GM21737 (cell line): ENCODE results near the gene PLAC1.

Experiments used
- ATAC-seq: cut with Tn5 transposase; IDR thresholded peaks from one replicate; pipeline ENCODE4 v1.9.1; 2021; ENCODE audit warnings: mild to moderate bottlenecking, moderate library complexity; ENCODE audit not compliant: unreplicated experiment

PLAC1 gene

DNA sequence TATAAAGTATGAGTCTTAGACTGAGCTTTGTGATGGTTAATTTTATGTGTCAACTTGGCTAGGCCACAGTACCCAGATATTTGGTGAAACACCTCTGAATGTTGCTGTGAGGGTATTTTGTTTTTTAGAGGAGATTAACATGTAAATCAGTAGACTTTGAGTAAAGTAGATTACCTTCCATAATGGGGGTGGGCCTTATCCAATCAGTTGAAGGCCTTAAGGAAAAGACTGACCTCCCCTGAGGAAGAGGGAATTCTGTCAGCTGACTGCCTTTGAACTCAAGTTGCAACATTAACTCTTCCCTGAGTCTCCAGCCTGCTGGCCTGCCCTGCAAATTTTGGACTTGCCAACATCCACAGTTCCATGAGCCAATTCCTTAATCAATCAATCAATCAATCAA lies 66.0 kb downstream of the PLAC1 start:
- no peak for ATAC-seq

GRCh38 chrX:134591502-134591901 lies 66.8 kb downstream of the PLAC1 start:
- ATAC-seq: no peak

DNA sequence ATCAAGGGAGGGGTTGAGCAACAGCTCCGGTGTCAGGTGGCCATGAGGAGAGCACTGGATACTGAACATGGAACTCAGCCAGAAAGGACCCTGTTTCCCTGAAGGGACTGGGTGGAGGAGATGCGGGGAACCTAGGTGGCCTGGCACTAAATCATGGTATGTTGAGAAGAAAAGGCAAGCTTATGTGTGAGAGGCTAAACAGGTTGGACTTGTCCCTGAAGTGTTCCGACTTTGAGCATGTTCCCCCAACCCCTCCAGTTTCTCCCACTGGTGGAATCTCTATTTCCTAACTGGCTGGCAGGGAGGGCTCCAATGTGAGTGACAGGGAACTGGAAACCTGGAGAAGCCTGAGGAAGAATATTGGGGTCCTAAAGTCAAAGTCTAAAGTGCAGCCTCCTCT lies 69.5 kb downstream of the PLAC1 start:
- ATAC-seq: no peak

GRCh38 chrX:134580907-134581306 lies 77.4 kb downstream of the PLAC1 start:
- no peak for ATAC-seq

DNA sequence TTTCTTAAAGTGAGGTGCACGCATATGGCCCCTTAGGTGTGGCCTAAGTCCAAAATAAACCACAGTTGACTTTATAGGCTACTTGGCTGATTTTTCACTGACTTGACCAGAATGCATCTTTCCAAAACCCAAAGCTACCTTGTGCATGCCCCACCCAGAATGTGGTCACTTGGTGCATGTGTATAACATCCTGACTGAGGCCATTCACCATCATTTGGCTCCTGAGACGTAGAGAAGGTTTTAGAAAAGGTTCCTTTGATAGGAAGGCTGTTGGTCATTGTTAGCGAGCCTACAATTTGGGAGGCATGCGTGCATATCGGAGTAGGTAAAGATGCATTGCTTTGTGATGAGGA lies 84.6 kb downstream of the PLAC1 start:
- ATAC-seq: no peak

DNA sequence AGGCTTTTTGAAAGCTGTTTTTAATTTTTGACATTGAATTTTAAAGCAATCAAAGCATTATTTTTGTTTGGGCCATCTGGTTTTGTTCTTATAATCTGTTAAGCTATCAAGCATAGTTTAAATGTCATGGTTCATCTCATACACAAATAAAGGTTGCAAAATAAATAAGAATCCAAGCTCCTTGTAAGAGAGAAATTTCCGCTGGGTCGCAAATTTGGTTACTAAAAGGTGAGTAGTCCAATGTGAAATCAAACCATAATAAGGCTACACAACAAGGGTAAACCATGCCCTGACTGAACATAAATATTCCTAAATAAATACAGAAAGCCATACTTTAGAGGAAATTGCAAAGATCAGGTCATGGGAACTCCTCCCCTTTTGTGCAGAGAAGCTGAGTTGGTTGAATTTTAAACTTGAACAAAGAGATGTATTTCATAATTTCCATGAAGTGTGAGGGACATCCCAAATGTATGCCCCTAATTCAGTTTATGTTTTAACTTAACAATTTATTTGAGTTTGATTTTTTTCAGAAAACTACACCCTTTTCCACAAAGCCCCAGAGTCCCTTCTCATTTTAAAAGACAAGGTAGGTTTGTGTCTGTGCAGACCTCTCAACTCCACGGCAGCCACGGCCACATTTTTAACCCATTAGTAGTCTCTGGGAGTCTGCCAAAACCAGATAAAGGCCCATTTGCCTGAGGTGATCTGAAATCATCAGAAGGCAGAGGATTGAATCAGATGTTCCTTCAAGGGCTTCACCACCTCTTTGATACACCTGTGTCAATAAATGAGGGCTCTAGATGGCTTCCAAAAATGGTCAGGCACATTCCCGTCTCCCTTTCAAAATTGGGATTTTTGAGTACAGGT lies 85.2 kb downstream of the PLAC1 start:
- ATAC-seq: no peak

DNA sequence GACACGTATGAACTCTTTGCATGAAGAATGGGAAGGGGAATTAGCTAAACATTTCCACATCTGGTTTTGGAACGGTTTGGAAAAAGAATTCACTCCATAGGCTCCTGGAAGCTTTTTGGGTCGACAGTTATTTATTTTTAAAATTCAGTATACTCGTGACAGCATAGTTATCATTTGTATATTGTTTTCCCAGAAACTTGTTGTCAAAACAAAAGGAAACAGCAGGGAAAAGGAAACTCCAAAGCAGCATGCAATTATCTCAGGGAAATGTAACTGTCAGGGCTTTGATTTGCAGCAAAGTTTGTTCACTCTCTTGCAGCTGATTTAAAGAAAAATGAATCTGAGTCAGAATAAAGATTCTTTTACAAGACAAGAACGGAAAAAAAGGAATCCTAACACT lies 86.5 kb downstream of the PLAC1 start:
- ATAC-seq: no peak

- no peak for ATAC-seq
Measured at GRCh38 chrX:134570899-134571298, 87.4 kb downstream of the PLAC1 start.

DNA sequence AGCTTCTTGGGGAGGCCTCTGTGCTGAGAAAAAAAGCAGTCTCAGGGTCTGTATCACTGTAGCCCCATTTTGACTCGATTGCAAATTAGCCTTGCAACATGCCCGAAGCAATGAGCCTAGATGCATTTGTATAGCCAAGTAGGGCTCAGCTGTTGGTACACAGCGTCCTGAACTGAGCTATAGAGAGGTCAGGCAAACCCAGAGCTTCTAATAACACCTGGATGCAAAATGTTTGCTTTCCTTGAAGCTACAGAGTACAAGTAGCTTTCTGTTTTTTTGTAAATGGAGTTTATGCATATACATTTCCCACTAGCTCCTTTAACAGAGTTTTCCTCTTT lies 87.8 kb downstream of the PLAC1 start:
- ATAC-seq: no peak

- no peak for ATAC-seq
Measured at GRCh38 chrX:134569306-134569705, 89.0 kb downstream of the PLAC1 start.

DNA sequence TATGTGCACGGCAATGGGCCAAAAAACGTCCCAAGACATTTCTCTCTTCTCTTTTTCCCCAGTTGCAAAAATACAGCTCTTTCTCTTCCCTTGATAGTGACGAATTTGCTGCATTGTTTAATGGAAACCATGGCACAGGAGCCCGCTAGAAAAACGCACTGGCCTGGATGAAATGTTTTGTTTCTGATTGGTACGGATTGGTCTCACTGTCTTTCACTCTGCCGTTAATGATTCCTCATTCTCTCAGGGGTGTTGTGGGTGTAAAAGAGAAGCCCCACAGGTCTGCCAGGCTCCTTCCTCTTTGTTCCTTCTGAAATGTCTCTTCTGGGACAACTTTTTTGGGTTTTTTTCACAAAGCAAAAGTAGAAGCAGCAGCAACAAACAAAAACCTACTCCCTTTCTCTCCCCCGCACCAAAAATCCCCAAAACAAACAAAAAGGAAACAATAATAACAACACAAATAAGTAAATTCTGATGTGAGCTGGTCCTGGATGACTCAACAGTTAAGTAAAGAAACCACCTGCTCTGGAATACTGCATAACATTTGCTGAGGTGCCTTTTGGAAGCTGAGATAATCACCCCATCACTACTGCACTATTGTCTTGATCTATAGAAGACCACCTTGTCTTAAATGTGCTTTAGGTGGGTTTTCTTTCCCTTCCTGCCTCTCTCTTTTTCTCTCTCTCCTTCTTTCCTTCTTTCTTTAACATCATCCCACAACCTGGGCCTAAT lies 89.8 kb downstream of the PLAC1 start:
- ATAC-seq: no peak

DNA sequence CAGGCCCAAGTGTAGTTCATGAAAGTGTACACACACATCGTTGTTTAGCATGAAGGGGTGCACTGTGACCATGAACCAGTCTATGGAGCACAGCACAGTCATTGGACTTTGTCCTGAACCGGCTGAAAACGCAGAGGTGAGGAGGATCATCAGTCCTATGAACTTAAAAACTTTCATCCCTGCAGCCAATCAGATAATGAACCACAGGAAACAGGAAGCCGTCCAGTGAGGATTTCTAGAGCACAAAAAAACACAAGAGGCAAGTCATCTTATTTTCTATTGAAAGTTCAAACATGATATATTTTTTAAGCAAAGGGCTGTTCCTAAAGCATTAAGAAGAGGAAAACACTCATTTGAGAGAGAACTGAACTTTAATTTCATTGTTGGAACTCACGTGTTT lies 91.8 kb downstream of the PLAC1 start:
- ATAC-seq: no peak

DNA sequence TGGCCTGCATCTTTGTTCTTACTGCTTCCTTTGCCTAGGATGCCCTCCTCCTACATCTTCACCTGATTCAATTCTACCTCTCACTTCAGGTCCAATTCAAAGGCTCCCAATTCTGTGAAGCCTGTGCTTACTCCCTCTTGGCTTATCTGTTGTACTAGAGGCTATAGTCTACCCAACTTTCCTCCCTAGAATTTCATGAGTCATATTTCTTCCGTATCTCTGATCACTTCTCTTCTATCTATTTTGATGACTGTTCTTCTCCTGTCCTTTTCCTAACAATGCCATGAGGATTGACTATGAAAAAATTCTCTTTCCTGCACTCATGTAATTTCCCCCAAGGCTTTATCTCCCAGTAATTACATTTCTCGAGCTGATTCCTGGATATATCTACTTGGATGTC lies 96.3 kb downstream of the PLAC1 start:
- ATAC-seq: no peak

GRCh38 chrX:134558133-134558532 lies 100.1 kb downstream of the PLAC1 start:
- ATAC-seq: no peak

DNA sequence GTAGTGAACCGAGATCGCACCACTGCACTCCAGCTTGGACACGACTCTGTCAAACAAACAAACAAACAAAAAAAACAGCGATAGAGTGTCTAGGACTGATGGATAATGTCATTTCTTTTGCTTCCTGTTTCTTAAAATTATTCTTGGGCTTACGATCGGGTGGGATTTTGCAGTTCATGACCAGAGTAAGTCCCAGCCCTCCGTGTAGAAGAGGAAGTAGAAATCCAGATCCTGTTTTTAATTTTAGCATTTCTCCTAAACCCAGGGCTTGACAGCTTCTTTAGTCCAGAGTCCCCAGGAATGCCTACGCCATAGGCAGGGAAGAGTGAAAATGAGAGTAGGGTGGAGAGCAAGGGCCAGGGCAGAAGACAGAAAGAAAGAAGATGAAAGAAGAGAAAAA lies 104.0 kb downstream of the PLAC1 start:
- no peak for ATAC-seq

DNA sequence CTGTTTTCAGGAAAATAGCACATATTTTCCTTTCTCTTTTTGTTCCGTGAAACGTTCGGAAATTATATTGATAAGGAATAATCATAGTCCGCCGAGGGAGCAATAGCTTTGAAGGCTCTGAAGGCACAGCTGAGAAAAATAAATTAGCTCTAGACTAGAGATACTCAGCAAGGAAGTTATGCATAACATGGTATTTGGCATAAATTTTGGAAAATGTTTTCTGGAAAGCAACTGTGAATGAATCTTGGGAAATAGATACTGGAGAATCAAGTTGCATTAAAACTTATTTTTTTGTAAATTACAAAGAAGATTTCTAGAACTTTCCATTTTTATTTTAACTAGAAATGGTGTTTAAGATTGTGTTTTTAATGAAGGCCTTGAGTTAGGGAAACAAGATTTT lies 105.9 kb downstream of the PLAC1 start:
- no peak for ATAC-seq

DNA sequence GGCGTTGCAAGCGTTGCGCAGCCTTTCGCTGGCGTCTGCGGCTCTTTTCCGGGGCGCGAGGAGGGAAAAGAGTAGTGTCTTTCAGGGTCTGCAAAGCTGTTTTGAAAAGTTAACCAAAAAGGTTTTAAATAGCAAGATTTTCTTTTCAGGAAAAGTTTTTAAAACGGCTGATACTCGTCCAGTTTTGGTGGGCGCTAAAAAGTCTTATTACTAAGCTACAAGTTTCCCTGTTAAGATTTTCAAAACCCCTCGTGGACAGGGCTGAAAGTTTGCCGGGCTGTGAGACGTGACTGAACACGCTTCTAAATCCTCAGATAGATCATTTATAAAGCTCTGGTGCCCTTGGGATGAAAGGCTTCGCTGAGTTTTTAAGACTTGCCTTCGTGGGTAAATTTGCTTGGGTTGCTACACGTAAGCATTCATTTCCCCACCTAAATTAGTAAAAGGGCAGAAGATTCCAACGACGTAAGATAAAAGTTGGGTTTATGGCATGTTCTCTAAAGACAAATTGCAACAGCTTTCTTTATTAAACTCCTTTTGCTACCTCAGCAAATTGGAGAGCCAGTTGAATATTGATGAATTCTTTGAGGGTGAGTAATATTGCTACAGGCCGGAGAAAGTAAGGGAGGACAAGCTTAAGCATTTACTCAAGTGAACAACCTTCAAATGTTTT lies 106.8 kb downstream of the PLAC1 start:
- ATAC-seq: no peak

- ATAC-seq: no peak
Measured at GRCh38 chrX:134548257-134549201, 109.7 kb downstream of the PLAC1 start.

GRCh38 chrX:134547047-134547679 lies 111.1 kb downstream of the PLAC1 start:
- ATAC-seq: no peak

- no peak for ATAC-seq
Measured at GRCh38 chrX:134546187-134546586, 112.1 kb downstream of the PLAC1 start.
